B cell (primary cell): ENCODE measurements around the gene PSORS1C1. TPM values are rescaled to one million over a fixed set of nuclear protein-coding genes. Genes with fewer than 3 reads are reported as not detected.

Experiments used
- ATAC-seq: fragments of 200-7000 bp; cut with Tn5 transposase; one replicate; pipeline ENCODE4 v1.10.0; 2021; ENCODE audit warnings: low read depth, mild to moderate bottlenecking, moderate number of reproducible peaks, moderate library complexity
- CTCF ChIA-PET: fragments of 350-600 bp; sonication (Branson Sonifier 250); formaldehyde crosslinking; loops from one replicate; lab custom pipeline; 2021; ENCODE audit warnings: antibody characterized with exemption, inconsistent platforms; lab: Charles Lee
- POLR2A ChIA-PET: fragments of 350-600 bp; sonication (Branson Sonifier 250); formaldehyde crosslinking; loops from one replicate; lab custom pipeline; 2021; ENCODE audit warnings: antibody characterized with exemption; lab: Charles Lee
- DNase-seq: peaks from one replicate; pipeline ENCODE4 v3.0.0; 2013
- H2AFZ ChIP-seq: 2 replicates; pipeline ENCODE4 v1.6.1; 2012; ENCODE audit warnings: mild to moderate bottlenecking, low read depth, low read length; ENCODE audit not compliant: insufficient read depth, poor library complexity, severe bottlenecking
- H3K27ac ChIP-seq, 2 donors: 1 replicate in 1 of 2; 2 replicates in 1 of 2; pipeline ENCODE4 v1.5.1; 2012 to 2013; ENCODE audit warnings: low read length in 2 of 2, mild to moderate bottlenecking in 2 of 2, moderate library complexity in 1 of 2
- H3K27me3 ChIP-seq, 4 experiments: fragments of 200-600 bp in 1 of 4; sonication (generic) in 1 of 4; replicated peaks in 1 of 4; 1 replicate in 2 of 4; 2 replicates in 2 of 4; pipeline versions ENCODE4 v1.6.1 to v1.7.0; 2013 to 2016; ENCODE audit warnings: low read length in 3 of 4, mild to moderate bottlenecking in 2 of 4, mixed read lengths in 1 of 4, moderate library complexity in 1 of 4; ENCODE audit not compliant: insufficient read depth in 4 of 4, control insufficient read depth in 3 of 4; ENCODE audit errors: control extremely low read depth in 1 of 4
- H3K36me3 ChIP-seq, 2 experiments: replicated peaks in 1 of 2; 1 replicate in 1 of 2; 2 replicates in 1 of 2; pipeline versions ENCODE4 v1.6.1 to v1.7.1; 2013; ENCODE audit warnings: low read length in 1 of 2; ENCODE audit not compliant: insufficient read depth in 2 of 2, control insufficient read depth in 1 of 2; ENCODE audit errors: control extremely low read depth in 1 of 2, extremely low read depth in 1 of 2
- H3K4me1 ChIP-seq, 2 donors: fragments of 200-600 bp in 1 of 2; sonication (generic) in 1 of 2; 1 replicate in 1 of 2; 2 replicates in 1 of 2; pipeline versions ENCODE4 v1.5.1 to v1.6.1; 2013 to 2017; ENCODE audit warnings: low read length in 2 of 2; ENCODE audit not compliant: control insufficient read depth in 2 of 2, insufficient read depth in 2 of 2
- H3K4me2 ChIP-seq: replicated peaks from 2 replicates; pipeline ENCODE3; 2012; ENCODE audit warnings: mild to moderate bottlenecking, low read depth, low read length; ENCODE audit not compliant: poor library complexity, severe bottlenecking
- H3K4me3 ChIP-seq, 5 experiments: fragments of 200-600 bp in 1 of 5; sonication (generic) in 1 of 5; 1 replicate in 3 of 5; 2 replicates in 2 of 5; pipeline versions ENCODE4 v1.5.1 to v1.7.0; 2011 to 2016; ENCODE audit warnings: low read length in 4 of 5, mild to moderate bottlenecking in 4 of 5, low read depth in 2 of 5, control low read depth in 1 of 5, moderate library complexity in 1 of 5; ENCODE audit not compliant: insufficient read depth in 1 of 5; ENCODE audit errors: control extremely low read depth in 1 of 5, extremely low read depth in 1 of 5
- H3K79me2 ChIP-seq: fragments of 200-600 bp; sonication (generic); one replicate; pipeline ENCODE4 v1.6.0; 2016; ENCODE audit warnings: low read length; ENCODE audit not compliant: control insufficient read depth, insufficient read depth
- H3K9ac ChIP-seq: fragments of 200-600 bp; sonication (generic); 2 replicates; pipeline ENCODE4 v1.6.1; 2017; ENCODE audit warnings: mild to moderate bottlenecking, low read length, moderate library complexity
- H3K9me3 ChIP-seq, 3 donors: one replicate each; pipeline versions ENCODE4 v1.6.1 to v1.7.1; 2013; ENCODE audit warnings: low read length in 2 of 3; ENCODE audit not compliant: control insufficient read depth in 2 of 3, insufficient read depth in 1 of 3; ENCODE audit errors: control extremely low read depth in 1 of 3
- H4K20me1 ChIP-seq: 2 replicates; pipeline ENCODE4 v1.6.0; 2012; ENCODE audit warnings: mild to moderate bottlenecking, low read length; ENCODE audit not compliant: insufficient read depth, control insufficient read depth, poor library complexity, severe bottlenecking
- H3K27ac Mint-ChIP-seq: one replicate; pipeline ENCODE4 v1.8.0; 2021; ENCODE audit warnings: mixed read lengths
- H3K27me3 Mint-ChIP-seq: one replicate; pipeline ENCODE4 v1.8.0; 2021; ENCODE audit warnings: mixed read lengths
- H3K4me1 Mint-ChIP-seq: one replicate; pipeline ENCODE4 v1.8.0; 2021; ENCODE audit warnings: mixed read lengths
- H3K4me3 Mint-ChIP-seq: one replicate; pipeline ENCODE4 v1.8.0; 2021; ENCODE audit warnings: mixed read lengths
- H3K9me3 Mint-ChIP-seq: one replicate; pipeline ENCODE4 v1.8.0; 2022; ENCODE audit warnings: mixed read lengths; ENCODE audit not compliant: insufficient read depth
- CTCF ChIP-seq: fragments of 200-600 bp; IDR thresholded peaks from one replicate; pipeline ENCODE4 v1.8.0; 2022; ENCODE audit warnings: antibody characterized with exemption, mild to moderate bottlenecking
- EZH2 ChIP-seq: IDR thresholded peaks from 2 replicates; pipeline ENCODE4 v1.6.1; 2012; ENCODE audit warnings: borderline replicate concordance, low read depth, mild to moderate bottlenecking, moderate library complexity, low read length; ENCODE audit not compliant: insufficient read depth, poor library complexity, severe bottlenecking
- WGBS: methylation state at CpG from one replicate; pipeline ENCODE4 v1.1.5; 2013; ENCODE audit warnings: missing lambda C conversion rate; ENCODE audit not compliant: insufficient coverage; 5-methylcytosine and 5-hydroxymethylcytosine counted together
- intact Hi-C: fragments of 100-400 bp; cut with micrococcal nuclease; formaldehyde crosslinking; loops from one replicate; pipeline ENCODE4 v1.10.0; 2022
- polyA plus RNA-seq: library from polyadenylated mRNA; depleted of rRNA; stranded (reverse); fragments of >200 nt; gene quantifications from 2 replicates; pipeline ENCODE4 v1.2.3, GENCODE V29; 2012
- total RNA-seq, 2 donors: library from RNA; stranded (reverse); fragments of 120-200 nt in 1 of 2; gene quantifications; 1 replicate in 1 of 2; 2 replicates in 1 of 2; pipeline versions ENCODE4 v1.2.3 to v1.2.4, GENCODE V29; 2013 to 2022

The PSORS1C1 gene
- total and polyA plus RNA-seq, 2 donors (not counting 1 experiment from before 2014, with no cell fraction given) = not detected

DNA sequence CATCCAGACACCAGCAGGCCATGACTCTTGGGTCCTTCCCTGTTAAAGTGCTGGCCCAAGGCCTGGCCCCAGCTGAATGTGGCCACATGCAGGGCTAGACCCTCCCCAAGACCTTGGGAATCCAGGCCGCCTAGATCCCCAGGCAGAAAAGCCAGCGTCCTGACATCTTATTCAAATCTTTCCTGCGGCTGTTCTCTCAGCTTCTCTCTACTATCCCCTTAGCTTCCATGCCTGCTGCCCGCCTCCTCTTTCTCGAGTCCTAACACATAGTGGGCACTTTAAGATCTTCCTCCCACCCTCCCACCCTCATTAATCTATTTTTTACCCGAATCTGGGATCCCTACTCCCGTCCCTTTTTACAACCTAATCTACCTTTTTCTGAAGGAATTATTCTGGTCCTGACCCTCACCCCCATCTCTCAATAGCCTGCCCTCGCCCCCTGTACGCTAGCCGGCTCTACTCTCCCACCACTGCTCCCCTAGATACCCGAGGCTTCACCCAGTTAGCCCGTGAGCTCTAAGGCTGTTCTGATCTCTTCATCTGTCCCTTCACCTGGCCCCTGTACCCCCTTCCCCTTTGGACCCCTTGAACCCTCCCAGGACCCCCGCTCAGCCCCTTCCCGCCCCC lies 43.0 kb downstream of the PSORS1C1 start, which contains the start of gene CCHCR1:
Gene CCHCR1 (minus strand): TSS at position 290 of the 627 bp plus-strand sequence. CDS start 202 bp downstream, at position 88.
- H4K20me1 ChIP-seq = no peaks in the 10 kb centered on the region
- CTCF ChIA-PET = interaction anchor here (1.1 to 1.5 kb wide), 6 partner anchors 12 to 242 kb away, joined by 3 to 4 read pairs (median 4); no protein-coding TSS in a partner anchor
- POLR2A ChIA-PET = interaction anchor here (0.9 to 1.8 kb wide), 6 partner anchors 12 to 542 kb away, joined by 3 to 4 read pairs (median 3); no protein-coding TSS in a partner anchor
- 11% methylated on average over 11 of the region's 14 CpGs for WGBS
- H3K9me3 ChIP-seq = no peaks in the 10 kb centered on the region
- no peak for TF ChIP-seq CTCF
- TF ChIP-seq EZH2 = no peak
- no peaks in the 10 kb centered on the region for H3K27me3 Mint-ChIP-seq
- intact Hi-C loops = loop anchor here (1.0 to 10.0 kb wide), 8 partner anchors 20 to 541 kb away; partner anchors contain the start of genes HLA-B, HLA-C, MRPS18B and PPP1R10
- no peaks in the 10 kb centered on the region for H3K9me3 Mint-ChIP-seq
- H3K4me3 ChIP-seq = peak within 1 kb of the TSS; percentile 1 to 90 (median 88)
- peak within 1 kb of the TSS; percentile 86 for H3K4me2 ChIP-seq
- peak within 1 kb of the TSS; percentile 95 for H2AFZ ChIP-seq
- peaks cover 0 to 6% of the 10 kb centered on the region in 2 experiments for H3K36me3 ChIP-seq
- H3K79me2 ChIP-seq = peaks cover 5% of the 10 kb centered on the region
- no peaks in the 10 kb centered on the region for H3K27me3 ChIP-seq
- H3K4me1 ChIP-seq = peaks cover 13 to 22% of the 10 kb centered on the region in 2 donors
- H3K9ac ChIP-seq = peak within 1 kb of the TSS; percentile 78
- peak within 1 kb of the TSS; percentile 73 for H3K27ac Mint-ChIP-seq
- H3K4me1 Mint-ChIP-seq = peaks cover 30% of the 10 kb centered on the region
- peak within 1 kb of the TSS; percentile 87 for H3K4me3 Mint-ChIP-seq
- no peak for DNase-seq
- no peak for ATAC-seq
- H3K27ac ChIP-seq = peak within 1 kb of the TSS; percentile 53 to 77
